ENCODE data around the gene ADCY4. TPM values are rescaled to one million over a fixed set of nuclear protein-coding genes. Genes with fewer than 3 reads are reported as not detected.
A peak's percentile ranks its signal among the peaks of the same experiment; 100 is the strongest.

Gene ADCY4

DNA sequence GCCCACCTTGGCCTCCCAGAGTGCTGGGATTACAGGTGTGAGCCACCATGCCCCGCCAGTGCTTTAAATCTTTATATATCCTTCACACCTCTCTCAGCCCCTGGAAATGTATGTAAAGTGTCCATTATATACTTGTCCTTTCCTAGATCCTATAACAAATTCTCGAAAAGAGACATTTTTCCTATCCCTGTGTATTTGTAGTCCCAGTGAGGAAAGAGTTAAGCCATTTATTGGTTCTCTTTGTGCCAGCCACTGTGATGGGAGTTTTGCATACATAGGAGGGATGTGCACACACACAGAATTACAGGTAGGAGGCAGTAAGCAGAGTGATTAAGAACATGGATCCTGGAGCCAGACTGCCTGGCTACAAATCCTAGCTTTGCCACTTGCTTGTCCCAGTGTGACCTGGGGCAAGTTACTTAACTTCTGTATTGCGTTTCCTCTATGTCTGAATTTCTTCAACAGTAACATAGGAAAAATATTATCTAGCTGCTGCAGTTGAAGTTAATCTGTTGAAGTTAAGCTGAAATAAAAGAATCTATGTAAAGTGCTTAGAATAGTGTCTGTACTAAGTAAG, 61.4 kb downstream of the ADCY4 start:
- Histone ChIP-seq H3K36me3 (ENCODE audit: insufficient read depth, low read length) (peaks cover 4% of the 10 kb centered on the region), H3K27me3 (ENCODE audit: control insufficient read depth, insufficient read depth, low read length) (no peaks in the 10 kb centered on the region), H3K4me3 (ENCODE audit: low read length) (no peak overlapping the region), H3K4me1 (ENCODE audit: control insufficient read depth, insufficient read depth, low read length) (peaks cover 9% of the 10 kb centered on the region), H3K4me2 (ENCODE audit: low read length) (no peak overlapping the region), H3K9me3 (replicated peaks; ENCODE audit: low read length) (no peaks in the 10 kb centered on the region), H3K9ac (ENCODE audit: low read depth, low read length) (no peak overlapping the region)

DNA sequence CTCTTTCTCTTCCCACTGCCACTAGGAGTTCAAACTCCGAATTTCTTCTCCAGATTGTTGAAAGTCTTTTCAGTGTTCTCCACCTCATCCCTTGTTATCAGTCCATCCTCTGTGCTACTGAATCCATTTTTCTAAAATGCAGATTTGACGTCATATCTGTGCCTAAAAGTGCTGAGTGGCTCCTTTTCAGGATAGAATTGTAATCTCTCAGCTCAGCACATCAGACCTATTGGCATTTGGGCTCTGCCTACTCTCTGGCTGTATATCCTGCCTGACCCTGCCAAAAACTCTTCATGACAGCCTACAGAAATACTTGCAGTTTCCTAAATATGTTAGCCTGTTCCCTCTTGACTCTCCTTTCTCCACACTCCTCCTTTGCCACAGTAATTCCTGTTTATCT, 62.4 kb downstream of the ADCY4 start:
- Histone ChIP-seq H3K27me3 (ENCODE audit: control insufficient read depth, insufficient read depth, low read length) (no peaks in the 10 kb centered on the region), H3K4me3 (ENCODE audit: low read length) (no peak overlapping the region), H3K9ac (ENCODE audit: low read depth, low read length) (no peak overlapping the region), H3K9me3 (replicated peaks; ENCODE audit: low read length) (no peaks in the 10 kb centered on the region), H3K4me2 (ENCODE audit: low read length) (no peak overlapping the region), H3K4me1 (ENCODE audit: control insufficient read depth, insufficient read depth, low read length) (peaks cover 9% of the 10 kb centered on the region), H3K36me3 (ENCODE audit: insufficient read depth, low read length) (peaks cover 9% of the 10 kb centered on the region)

DNA sequence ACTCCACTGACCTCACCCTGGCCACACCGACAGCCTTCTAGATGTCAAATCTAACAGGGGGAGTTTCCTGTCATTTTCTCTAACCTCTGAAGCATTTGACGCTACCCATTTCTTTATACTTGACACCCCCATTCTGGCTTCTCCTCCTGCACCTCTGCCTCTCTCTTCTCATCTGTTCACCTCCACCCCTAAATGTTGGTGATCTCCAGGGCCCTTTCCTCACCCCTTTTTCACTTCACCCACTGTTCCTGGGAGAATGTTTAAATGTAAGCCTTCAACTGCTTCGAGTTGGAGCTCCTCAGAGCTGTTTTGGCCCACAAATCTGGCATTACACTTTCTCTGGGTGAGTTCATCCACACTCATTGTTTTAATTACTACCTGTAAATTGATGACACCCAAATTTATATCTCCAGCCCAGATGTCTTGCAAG, 63.0 kb downstream of the ADCY4 start:
- H3K9ac ChIP-seq (ENCODE audit: low read depth, low read length): peak overlapping the region; percentile 100
- peaks cover 9% of the 10 kb centered on the region for H3K4me1 ChIP-seq (ENCODE audit: control insufficient read depth, insufficient read depth, low read length)
- H3K36me3 ChIP-seq (ENCODE audit: insufficient read depth, low read length): peaks cover 13% of the 10 kb centered on the region
- H3K27me3 ChIP-seq (ENCODE audit: control insufficient read depth, insufficient read depth, low read length): no peaks in the 10 kb centered on the region
- H3K4me2 ChIP-seq (ENCODE audit: low read length): peak overlapping the region; percentile 99
- peak overlapping the region; percentile 95 for H3K4me3 ChIP-seq (ENCODE audit: low read length)
- no peaks in the 10 kb centered on the region for H3K9me3 ChIP-seq (replicated peaks; ENCODE audit: low read length)

DNA sequence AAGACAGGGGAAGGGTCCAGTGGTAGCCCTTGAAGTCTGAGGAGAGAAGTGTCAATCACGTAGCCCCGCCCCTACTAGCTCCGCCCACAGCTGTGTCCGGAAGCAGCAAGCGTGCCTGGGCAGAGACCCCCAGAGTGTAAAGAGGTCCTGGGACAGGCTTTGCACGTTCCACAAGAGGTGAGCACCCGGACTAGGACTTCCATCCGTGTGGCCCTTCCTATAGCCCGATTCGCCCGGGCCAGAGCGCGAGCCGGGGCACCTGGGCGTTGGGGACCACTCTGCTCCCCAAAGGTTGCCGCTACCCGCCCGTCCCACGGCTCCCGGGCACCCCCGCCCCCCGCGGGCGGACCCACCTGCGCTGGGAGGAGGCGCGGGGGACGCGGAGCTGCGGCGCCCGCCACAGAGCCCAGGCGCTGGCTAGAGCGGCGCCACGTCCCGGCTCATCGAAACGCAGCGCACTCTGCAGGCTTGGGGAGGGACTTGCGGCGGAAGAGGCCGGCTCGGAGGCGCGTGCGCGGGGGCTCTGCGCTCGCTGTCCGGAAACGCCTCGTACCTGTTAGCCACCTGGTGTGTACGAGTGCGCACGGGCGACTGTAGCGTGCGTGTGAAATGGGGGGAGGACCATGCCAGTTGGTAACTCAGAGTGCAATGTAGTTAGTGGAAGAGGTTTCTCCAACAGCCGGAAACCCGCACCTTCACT, 63.6 kb downstream of the ADCY4 start, which contains the start of gene RABGGTA:
Gene RABGGTA, minus strand, starts transcription at position 464 of the 700 bp plus-strand sequence. CDS start 482 bp downstream, outside the sequence.
- peak within 1 kb of the TSS; percentile 100 for H3K9ac ChIP-seq (ENCODE audit: low read depth, low read length)
- H3K4me2 ChIP-seq (ENCODE audit: low read length): peak within 1 kb of the TSS; percentile 99
- H3K4me1 ChIP-seq (ENCODE audit: control insufficient read depth, insufficient read depth, low read length): peaks cover 9% of the 10 kb centered on the region
- H3K27me3 ChIP-seq (ENCODE audit: control insufficient read depth, insufficient read depth, low read length): no peaks in the 10 kb centered on the region
- peaks cover 17% of the 10 kb centered on the region for H3K36me3 ChIP-seq (ENCODE audit: insufficient read depth, low read length)
- H3K4me3 ChIP-seq (ENCODE audit: low read length): peak within 1 kb of the TSS; percentile 95
- H3K9me3 ChIP-seq (replicated peaks; ENCODE audit: low read length): no peaks in the 10 kb centered on the region

DNA sequence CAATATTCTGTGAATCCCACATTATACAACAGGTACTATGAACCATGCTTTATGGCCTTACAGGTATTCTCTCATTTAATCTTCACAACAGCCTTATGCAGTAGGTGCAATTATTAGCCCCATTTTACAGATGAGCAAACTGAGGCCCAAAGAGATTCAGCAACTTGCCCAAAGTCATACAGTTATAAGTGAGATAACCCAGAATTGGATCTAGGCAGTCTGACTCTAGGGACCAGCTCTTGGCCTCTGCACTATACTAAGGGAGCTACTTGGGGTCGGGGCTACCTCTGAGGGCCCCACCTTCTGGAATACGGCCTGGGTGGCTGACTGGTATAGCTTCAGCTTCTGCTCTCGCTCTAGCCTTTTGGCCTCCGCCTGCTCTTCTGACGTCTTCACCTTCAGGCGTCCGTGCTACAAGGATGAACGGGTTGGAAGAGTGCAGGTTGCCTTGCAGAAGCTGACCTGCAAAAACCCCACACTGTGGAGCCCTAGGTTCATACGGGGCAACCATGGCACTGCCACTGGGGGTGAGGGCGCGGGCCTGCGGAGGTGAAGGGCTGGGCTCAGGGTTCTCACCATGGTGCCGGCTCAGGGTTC, 64.2 kb downstream of the ADCY4 start:
- Histone ChIP-seq H3K27me3 (ENCODE audit: control insufficient read depth, insufficient read depth, low read length) (no peaks in the 10 kb centered on the region), H3K9me3 (replicated peaks; ENCODE audit: low read length) (no peaks in the 10 kb centered on the region), H3K9ac (ENCODE audit: low read depth, low read length) (peak overlapping the region; percentile 100), H3K4me2 (ENCODE audit: low read length) (peak overlapping the region; percentile 99), H3K4me3 (ENCODE audit: low read length) (peak overlapping the region; percentile 95), H3K36me3 (ENCODE audit: insufficient read depth, low read length) (peaks cover 23% of the 10 kb centered on the region), H3K4me1 (ENCODE audit: control insufficient read depth, insufficient read depth, low read length) (peaks cover 9% of the 10 kb centered on the region)

DNA sequence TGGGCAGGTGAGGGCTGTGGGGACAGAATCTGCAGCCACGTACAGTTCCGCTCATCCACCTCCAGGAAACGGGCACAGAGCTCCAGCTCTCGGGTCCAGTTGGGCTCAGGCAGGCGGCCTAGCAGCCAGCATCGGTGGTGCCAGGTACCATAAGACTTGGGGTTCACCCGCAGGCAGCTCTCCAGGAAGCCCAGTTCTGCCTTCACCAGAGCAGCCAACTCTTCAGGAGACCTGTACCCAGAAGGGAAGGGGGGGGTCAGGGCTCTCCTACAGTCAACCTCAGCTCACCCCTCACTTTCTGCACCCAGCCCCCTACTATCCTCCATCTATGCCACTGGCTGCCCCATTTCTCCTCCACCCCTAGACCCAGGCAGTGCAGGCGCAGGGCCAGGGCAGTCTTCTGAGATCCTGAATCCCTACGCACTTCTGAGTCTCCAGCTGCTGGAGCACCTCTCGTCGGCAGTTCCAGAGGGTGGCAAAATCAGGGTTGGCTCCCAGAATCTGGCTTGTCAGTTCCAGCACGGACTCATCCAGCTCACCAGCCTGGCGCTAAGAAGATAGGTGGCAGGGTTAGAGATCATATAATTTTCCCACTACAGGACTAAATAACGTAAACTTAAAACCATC, 64.8 kb downstream of the ADCY4 start:
- H3K36me3 ChIP-seq (ENCODE audit: insufficient read depth, low read length): peaks cover 28% of the 10 kb centered on the region
- H3K9ac ChIP-seq (ENCODE audit: low read depth, low read length): no peak overlapping the region
- no peak overlapping the region for H3K4me3 ChIP-seq (ENCODE audit: low read length)

DNA sequence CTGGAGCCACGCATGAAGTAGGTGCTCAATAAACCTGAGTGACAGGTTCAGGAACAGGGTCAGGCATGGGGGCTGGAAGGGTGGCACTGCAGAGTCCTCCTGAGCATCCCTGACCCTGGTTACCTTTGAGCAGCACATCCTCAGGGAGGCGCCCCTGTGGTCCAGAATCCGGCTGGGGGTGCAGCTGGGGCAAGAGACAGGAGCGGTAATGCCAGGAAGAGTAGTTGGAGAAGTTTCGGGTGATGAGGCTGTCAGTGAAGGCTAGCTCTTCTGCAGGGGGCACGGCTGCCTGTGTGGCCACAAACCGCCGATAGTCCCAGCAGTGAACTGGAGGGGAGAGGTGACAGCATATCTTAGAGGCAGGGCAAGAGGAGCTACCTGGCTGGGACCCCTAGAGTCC, 65.5 kb downstream of the ADCY4 start:
- Histone ChIP-seq H3K9me3 (replicated peaks; ENCODE audit: low read length) (no peaks in the 10 kb centered on the region), H3K36me3 (ENCODE audit: insufficient read depth, low read length) (peaks cover 28% of the 10 kb centered on the region), H3K4me3 (ENCODE audit: low read length) (no peak overlapping the region), H3K27me3 (ENCODE audit: control insufficient read depth, insufficient read depth, low read length) (no peaks in the 10 kb centered on the region), H3K9ac (ENCODE audit: low read depth, low read length) (no peak overlapping the region), H3K4me1 (ENCODE audit: control insufficient read depth, insufficient read depth, low read length) (peaks cover 9% of the 10 kb centered on the region), H3K4me2 (ENCODE audit: low read length) (no peak overlapping the region)

More for the DNA sequence above, 64.8 kb downstream of the ADCY4 start:
- H3K27me3 ChIP-seq (ENCODE audit: control insufficient read depth, insufficient read depth, low read length): no peaks in the 10 kb centered on the region
- H3K9me3 ChIP-seq (replicated peaks; ENCODE audit: low read length): no peaks in the 10 kb centered on the region
- no peak overlapping the region for H3K4me2 ChIP-seq (ENCODE audit: low read length)
- peaks cover 9% of the 10 kb centered on the region for H3K4me1 ChIP-seq (ENCODE audit: control insufficient read depth, insufficient read depth, low read length)

Small RNAs within 50 kb of the gene (small RNA-seq; reads per million reads assigned to genes)
- gene RF00026: not detected

Measured in skeletal muscle satellite cell (primary cell).